CD4-positive, alpha-beta T cell treated with Interleukin-2 at 100 ng/mL for 4 hours (primary cell): ENCODE results near the gene RUVBL2.
"Not testable (repeated sequence)": the region's sequence is repeated elsewhere in the genome, so short reads cannot be mapped to it uniquely, and the experiment has no call there.

Source experiments
- DNase-seq: peaks from one replicate; pipeline ENCODE4 v3.0.0-alpha.2; 2020; ENCODE audit warnings: low spot score

Gene RUVBL2

DNA sequence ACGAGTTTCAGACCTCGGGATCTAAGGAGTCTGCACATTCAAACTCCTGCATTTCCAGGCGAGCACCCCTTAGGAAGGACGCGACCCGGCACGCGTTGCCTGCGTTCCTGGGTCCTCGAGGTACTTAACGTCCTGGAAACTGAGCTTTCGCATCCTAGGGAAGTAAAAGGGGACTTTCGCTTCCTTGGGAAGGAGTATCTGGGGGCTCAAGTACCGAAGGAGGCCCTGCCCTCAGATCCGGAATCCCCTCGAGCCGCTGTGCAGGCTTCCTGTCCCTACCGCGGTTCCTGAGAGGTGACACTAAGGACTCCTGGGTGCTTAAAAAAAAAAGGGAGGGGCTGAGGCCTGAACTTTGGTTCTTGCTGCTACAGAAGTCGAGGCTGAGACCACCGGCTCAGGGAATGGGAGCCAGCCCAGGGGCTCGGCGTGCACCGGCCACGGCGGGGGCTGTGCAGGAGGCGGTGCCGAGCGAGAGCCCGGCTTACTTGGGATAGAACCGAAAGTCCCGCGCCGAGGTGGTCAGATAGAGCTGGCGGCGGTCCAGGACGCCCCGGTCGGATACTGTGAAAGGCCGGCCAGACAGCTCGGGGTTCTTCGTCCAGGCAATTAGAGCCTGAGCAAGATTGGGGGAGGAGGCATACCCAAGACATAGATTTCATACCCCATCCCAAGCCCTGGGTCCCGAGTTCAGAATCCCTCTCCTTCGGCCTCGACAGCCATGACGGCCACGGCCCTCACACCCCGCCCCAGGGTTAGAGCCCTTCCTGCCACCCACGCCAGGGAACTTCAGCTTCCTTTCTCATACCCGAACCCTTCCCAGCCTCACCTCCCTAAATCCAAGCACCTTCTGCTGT, 24.9 kb downstream of the RUVBL2 start:
- not testable (repeated sequence) for DNase-seq

GRCh38 chr19:49019242-49019932, 25.7 kb downstream of the RUVBL2 start:
- peak; percentile 56 for DNase-seq

DNA sequence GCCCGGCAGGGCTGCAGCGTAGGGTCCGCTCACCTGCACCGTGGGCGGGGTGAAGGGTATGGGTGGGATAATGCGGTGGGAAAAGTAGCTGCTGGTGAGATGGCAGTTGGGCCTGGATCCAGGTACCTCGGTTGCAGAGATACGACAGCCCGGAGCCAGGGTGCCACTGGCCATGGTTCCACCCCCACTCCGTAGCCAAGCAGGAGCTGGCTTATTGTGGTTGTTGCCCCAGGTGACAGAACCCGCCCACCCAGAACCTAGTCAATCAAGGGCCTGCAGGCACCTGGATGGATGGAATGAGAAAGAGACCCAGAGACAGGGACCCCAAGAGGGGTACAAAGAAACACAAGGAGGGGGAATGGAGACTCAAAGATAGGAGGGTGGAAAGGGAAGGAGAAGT, 26.7 kb downstream of the RUVBL2 start:
- DNase-seq = no peak

GRCh38 chr19:49020931-49021895, 27.5 kb downstream of the RUVBL2 start:
- no peak for DNase-seq

DNA sequence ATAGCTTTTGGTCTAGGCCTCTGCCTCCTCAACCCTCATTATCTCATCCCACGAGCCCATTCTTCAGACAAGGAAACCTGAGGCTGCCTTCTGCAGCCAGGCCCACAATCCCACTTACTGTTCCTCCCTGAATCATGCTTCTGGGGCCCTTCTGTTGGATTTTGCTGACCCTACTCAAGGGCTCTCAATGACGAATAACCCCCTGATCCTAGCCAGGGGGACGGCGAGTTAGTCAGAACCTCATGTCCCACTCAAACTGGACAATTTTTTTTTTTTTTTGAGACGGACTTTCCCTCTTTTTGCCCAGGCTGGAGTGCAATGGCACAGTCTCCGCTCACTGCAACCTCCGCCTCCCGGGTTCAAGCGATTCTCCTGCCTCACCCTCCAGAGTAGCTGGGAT, 28.4 kb downstream of the RUVBL2 start:
- DNase-seq = no peak

DNA sequence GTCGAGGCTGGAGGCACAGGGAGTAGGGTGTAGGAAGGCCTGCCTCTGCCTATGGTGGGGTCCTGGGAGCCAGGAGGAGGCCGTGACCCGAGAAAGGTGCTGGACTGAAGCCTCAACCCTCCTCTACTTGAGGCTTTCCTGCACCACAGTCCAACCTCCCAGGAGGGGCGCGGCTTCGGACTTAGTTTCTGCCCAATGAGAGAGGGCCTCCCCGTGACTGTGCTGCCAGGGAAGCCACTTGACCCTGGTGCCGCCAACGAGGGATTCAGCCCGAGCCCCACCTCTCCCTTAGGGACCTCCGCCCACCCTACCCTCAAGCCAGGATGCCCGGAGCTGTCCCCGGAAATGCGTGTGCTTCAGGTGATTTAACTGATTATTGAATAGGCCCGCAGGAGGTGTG, 30.5 kb downstream of the RUVBL2 start, which contains the start of gene CGB3:
Gene CGB3 (minus strand): TSS at position 101 of the 400 bp plus-strand sequence. CDS start 362 bp downstream, outside the sequence.
- DNase-seq = not testable (repeated sequence)

DNA sequence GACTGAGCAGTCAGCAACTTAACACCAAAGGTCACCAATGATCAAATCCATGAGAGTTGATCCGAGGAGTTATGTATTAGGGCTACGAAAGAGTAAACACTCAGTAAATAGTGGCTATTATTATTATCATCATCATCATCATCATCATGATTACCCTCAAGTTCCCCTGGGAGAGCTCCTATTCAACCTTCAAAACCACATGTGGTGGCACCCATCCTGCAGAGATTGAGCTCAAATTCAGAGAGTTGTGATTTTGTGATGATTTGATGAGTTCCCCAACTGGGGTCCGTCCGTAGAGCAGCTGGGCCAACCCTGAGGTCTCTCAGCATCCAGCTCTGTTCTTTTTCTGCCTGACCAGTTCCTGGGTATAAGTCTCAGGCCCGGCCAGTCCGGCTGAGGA, 31.4 kb downstream of the RUVBL2 start:
- not testable (repeated sequence) for DNase-seq

DNA sequence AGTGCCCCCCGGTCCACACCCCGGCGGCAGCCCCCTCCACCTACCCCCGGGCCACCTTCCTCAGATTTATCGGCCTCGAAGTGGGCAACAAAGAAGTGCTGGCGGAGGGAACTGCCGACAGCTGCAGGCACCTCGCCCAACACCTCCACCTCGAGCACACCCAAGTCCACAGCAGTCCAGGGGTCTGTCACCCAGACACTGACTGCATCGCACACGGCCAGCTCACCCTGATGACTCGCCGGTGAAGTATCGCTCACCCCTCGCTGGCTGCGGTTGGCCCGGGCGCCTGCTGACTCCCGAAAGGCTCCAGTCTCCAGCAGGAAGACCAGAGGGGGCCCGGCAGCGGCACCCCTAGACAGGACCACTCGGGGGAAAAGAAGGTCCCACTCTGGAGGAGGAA, 31.9 kb downstream of the RUVBL2 start:
- not testable (repeated sequence) for DNase-seq

- not testable (repeated sequence) for DNase-seq
These were observed 35.0 kb downstream of the RUVBL2 start for GRCh38 chr19:49028686-49029085.

GRCh38 chr19:49029749-49030148, 36.1 kb downstream of the RUVBL2 start:
- DNase-seq = not testable (repeated sequence)

DNA sequence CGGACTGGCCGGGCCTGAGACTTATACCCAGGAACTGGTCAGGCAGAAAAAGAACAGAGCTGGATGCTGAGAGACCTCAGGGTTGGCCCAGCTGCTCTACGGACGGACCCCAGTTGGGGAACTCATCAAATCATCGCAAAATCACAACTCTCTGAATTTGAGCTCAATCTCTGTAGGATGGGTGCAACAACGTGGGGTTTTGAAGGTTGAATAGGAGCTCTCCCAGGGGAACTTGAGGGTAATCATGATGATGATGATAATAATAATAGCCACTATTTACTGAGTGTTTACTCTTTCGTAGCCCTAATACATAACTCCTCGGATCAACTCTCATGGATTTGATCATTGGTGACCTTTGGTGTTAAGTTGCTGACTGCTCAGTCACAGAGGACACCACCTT, 36.6 kb downstream of the RUVBL2 start:
- not testable (repeated sequence) for DNase-seq

- peak; percentile 36 for DNase-seq
These were observed 38.1 kb downstream of the RUVBL2 start, which contains the start of gene CGB2 for GRCh38 chr19:49031642-49032301. Gene CGB2 (plus strand): TSS chr19:49031890. CDS start chr19:49032096, 206 bp downstream.

DNA sequence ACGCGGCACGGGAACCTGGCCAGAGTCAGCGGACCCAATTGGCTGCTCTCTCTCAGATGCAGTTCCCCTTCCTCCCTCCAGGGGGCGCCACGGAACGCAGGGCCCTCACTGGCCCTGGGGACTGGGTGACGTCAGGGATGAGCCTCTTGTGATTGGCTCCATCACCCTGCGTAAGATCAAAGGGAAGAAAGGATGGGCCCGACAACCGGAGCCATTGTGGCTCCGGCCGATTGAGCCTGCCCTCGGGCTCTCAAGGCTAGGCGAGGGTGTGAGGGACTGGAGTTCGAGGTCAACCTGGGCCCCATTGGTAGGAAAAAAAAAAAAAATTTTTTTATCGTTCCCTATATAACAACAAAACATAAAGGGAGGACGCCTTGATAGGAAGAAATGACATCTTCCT, 43.1 kb downstream of the RUVBL2 start, which contains the start of gene CGB1:
Gene CGB1 (minus strand): TSS at position 81 of the 400 bp plus-strand sequence. CDS start 184 bp downstream, outside the sequence.
- not testable (repeated sequence) for DNase-seq

DNA sequence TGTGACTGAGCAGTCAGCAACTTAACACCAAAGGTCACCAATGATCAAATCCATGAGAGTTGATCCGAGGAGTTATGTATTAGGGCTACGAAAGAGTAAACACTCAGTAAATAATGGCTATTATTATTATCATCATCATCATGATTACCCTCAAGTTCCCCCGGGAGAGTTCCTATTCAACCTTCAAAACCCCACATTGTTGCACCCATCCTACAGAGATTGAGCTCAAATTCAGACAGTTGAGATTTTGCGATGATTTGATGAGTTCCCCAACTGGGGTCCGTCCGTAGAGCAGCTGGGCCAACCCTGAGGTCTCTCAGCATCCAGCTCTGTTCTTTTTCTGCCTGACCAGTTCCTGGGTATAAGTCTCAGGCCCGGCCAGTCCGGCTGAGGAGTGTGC, 44.4 kb downstream of the RUVBL2 start:
- not testable (repeated sequence) for DNase-seq

DNA sequence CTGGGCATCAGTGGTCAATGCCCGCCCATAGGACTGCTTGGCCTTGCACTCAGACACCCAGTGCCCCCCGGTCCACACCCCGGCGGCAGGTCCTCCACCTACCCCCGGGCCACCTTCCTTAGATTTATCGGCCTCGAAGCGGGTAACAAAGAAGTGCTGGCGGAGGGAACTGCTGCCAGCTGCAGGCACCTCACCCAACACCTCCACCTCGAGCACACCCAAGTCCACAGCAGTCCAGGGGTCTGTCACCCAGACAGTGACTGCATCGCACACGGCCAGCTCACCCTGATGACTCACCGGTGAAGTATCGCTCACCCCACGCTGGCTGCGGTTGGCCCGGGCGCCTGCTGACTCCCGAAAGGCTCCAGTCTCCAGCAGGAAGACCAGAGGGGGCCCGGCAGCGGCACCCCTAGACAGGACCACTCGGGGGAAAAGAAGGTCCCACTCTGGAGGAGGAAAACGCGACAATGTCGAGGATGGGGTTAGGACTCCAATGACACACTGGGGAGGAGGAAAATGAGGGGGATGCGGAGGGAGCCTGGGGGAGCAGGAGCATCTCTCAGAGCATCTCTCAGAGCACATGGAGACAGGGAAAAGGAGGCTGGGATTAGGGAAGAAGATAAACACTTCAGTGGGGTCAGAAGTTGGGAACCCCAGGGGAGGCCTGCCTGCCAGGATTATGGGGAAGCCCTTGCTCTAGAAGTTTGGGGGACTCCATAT, 45.0 kb downstream of the RUVBL2 start:
- DNase-seq = not testable (repeated sequence)

GRCh38 chr19:49039736-49040135, 46.0 kb downstream of the RUVBL2 start:
- DNase-seq = not testable (repeated sequence)

DNA sequence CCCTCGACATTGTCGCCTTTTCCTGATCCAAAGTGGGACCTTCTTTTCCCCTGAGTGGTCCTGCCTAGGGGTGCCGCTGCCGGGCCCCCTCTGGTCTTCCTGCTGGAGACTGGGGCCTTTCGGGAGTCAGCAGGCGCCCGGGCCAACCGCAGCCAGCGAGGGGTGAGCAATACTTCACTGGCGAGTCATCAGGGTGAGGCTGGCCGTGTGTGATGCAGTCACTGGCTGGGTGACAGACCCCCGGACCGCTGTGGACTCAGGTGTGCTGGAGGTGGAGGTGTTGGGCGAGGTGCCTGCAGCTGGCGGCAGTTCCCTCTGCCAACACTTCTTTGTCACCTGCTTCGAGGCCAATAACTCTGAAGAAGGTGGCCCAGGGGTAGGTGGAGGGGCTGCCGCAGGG, 48.5 kb downstream of the RUVBL2 start:
- no peak for DNase-seq

GRCh38 chr19:49042666-49043065, 49.0 kb downstream of the RUVBL2 start:
- DNase-seq = not testable (repeated sequence)

DNA sequence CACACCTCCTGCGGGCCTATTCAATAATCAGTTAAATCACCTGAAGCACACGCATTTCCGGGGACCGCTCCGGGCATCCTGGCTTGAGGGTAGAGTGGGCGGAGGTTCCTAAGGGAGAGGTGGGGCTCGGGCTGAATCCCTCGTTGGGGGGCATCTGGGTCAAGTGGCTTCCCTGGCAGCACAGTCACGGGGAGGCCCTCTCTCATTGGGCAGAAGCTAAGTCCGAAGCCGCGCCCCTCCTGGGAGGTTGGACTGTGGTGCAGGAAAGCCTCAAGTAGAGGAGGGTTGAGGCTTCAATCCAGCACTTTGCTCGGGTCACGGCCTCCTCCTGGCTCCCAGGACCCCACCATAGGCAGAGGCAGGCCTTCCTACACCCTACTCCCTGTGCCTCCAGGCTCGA, 49.9 kb downstream of the RUVBL2 start, which contains the start of gene CGB5:
Gene CGB5 (plus strand): TSS at position 301 of the 400 bp plus-strand sequence. CDS start 362 bp downstream, outside the sequence.
- not testable (repeated sequence) for DNase-seq

DNA sequence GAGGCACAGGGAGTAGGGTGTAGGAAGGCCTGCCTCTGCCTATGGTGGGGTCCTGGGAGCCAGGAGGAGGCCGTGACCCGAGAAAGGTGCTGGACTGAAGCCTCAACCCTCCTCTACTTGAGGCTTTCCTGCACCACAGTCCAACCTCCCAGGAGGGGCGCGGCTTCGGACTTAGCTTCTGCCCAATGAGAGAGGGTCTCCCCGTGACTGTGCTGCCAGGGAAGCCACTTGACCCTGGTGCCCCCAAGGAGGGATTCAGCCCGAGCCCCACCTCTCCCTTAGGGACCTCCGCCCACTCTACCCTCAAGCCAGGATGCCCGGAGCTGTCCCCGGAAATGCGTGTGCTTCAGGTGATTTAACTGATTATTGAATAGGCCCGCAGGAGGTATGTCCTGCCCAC, 55.3 kb downstream of the RUVBL2 start, which contains the start of gene CGB8:
Gene CGB8 (minus strand): TSS at position 101 of the 400 bp plus-strand sequence. CDS start 372 bp downstream, outside the sequence.
- DNase-seq = not testable (repeated sequence)
